Measurements from ENCODE around the gene PLCB1.
"Not testable (repeated sequence)": the region's sequence is repeated elsewhere in the genome, so short reads cannot be mapped to it uniquely, and the experiment has no call there.

PLCB1 gene

DNA sequence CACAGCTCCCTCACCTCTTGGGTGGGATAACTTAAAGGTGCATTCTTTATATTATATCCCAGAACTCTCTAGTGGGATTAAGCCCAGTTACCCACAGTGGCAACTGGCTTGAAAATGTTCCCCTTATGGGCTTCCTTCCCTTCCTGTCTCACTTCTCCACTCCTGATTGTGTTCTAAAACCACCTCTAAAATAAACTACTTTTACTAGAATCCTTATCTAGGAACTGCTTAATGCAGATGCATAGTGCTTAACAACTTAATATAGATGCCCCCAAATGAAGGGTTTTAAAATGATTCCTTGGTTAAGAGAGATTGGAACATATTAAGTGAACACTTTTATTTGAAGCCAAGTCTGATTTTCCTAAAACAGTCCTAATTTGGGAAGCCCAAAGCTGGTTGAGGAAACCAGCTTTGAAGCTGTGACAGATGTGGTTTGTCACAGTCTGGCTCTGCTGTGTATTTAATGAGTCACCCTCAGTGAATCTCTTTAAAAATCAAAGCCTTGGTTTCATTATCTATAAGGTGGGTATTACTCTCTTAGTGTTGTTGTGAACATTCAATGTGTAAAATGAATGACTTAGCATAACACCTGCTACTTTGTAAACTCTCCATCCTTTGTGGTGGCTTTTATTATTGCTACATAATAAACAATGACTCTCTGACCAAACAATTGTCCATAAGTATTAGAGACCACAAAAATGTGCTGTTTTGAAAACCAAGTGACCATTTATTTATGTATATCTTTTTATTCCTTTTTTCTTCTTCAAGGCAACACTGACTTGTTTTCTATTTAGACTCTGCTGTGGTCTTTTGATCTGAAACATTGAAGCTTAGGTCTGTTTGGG lies 24.4 kb downstream of the PLCB1 start:
- peak in 1 of 2 donors; percentile 40 for DNase-seq

DNA sequence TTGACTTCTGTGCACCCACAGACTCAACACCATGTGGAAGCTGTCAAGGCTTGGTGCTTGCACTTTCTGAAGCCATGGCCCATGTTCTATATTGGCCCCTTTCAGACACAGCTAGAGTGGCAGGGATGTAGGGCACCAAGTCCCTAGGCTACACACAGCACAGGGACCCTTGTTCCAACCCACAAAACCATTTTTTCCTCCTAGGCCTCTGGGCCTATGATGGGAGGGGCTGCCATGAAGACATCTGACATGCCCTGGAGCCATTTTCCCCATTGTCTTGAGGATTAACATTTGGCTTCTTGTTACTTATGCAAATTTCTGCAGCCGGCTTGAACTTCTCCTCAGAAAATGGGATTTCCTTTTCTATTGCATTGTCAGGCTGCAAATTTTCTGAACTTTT lies 27.2 kb downstream of the PLCB1 start:
- not testable (repeated sequence) for DNase-seq

- DNase-seq: peak in 1 of 2 donors; percentile 19
Measured at GRCh38 chr20:8161264-8162071, 29.4 kb downstream of the PLCB1 start.

GRCh38 chr20:8162610-8163009 lies 30.5 kb downstream of the PLCB1 start:
- DNase-seq: no peak

GRCh38 chr20:8163543-8163942 lies 31.5 kb downstream of the PLCB1 start:
- no peak for DNase-seq

GRCh38 chr20:8166730-8167129 lies 34.7 kb downstream of the PLCB1 start:
- DNase-seq: no peak

DNA sequence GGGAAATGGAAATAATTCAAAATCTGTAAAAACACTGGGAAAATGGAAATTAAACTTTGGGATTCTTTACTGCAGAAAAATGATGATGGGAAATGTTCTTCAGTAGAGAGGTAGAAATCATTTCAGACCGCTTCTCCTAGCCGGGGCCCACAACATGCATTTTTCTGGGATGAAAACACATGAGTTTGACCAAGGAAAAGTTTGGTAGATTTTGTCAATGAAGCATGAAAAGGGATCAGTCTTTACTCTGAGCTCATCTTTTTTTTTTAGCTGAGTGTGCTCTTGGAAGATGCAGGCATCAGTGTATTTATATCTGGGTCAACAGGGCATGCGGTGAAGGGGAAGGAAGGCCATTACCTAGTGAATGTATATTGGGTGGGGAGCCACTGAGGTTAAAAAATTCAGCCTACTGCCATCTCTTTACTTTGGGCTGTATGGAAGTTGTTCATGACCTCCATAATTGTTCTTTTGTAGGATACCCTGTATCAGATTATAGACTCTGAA lies 36.8 kb downstream of the PLCB1 start:
- no peak for DNase-seq

DNA sequence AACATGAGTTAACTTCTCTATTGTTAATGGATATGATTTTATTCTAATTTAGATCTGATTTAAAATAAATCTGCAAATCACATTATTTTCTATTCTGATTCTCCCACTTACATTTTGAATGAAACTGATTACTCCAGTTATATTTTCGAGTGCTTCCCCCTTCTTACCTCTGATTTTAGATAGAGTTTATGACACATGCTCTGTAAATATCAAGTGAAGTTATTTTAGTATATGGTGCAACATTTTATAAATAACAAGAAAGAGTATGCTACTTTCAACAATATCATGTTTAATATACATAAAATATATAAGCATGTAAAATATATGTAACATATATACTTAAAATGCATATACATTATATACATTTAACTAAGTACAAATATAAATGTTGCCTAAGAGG lies 38.9 kb downstream of the PLCB1 start:
- no peak for DNase-seq

DNA sequence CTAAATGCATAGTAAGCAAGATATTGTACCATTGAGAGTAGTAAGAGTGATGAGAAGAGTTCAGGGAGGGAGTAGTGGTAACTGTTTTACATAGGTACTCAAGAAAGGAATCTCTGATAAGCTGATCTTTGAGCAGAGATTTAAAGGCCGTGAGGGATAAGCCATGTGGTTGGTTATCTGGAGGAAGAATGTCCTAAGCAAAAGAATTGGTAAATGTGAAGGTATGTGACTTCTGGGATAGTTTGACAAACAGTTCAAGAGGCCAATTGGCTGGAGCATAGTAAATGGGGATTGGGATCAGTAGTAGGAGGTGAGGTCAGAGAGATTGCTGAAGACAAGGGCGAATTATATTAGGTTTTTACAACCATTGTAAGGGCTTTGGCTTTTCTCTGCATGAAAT lies 40.1 kb downstream of the PLCB1 start:
- DNase-seq: no peak

DNA sequence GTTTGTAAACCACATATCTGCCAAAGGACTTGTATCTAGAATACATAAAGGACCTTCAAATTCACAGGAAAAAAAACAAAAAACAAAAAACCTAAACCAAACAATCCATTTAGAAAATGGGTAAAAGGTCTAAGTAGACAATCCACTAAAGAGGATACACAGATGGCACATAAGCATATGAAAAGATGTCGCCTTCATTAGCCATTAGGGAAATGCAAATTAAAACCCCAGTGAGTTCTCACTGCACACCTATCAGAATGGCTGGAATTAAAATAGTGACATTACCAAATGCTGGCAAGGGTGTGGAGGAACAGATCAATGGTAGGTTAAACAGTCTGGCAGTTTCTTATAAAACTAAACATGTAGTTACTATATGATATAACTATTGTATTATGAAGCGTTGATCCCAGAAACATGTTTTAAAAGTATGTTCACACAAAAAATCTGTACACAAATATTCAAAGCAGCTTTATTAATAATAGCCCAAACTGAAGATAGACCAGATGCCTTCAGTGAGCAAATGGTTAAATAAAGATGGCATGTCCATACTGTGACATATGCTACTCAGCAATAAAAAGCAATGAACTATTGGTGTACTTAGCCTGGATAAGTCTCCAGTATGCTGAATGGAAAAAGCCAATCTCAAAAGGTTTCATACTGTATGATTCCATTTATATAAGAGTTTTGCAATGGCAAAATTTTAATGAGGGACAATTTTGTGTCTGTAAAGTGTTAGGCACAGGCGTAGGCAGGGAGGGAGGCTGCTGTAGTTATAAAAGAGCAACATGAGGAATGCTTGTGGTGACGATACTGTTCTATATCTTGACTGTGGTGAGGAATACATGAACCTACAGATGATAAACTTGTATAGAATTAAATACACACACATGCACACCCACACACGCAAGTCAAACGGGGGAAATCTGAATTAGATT lies 43.9 kb downstream of the PLCB1 start:
- no peak for DNase-seq

GRCh38 chr20:8183526-8183925 lies 51.5 kb downstream of the PLCB1 start:
- no peak for DNase-seq

- no peak for DNase-seq
Measured at GRCh38 chr20:8187740-8188139, 55.7 kb downstream of the PLCB1 start.

- no peak for DNase-seq
Measured at GRCh38 chr20:8190043-8190880, 58.2 kb downstream of the PLCB1 start.

DNA sequence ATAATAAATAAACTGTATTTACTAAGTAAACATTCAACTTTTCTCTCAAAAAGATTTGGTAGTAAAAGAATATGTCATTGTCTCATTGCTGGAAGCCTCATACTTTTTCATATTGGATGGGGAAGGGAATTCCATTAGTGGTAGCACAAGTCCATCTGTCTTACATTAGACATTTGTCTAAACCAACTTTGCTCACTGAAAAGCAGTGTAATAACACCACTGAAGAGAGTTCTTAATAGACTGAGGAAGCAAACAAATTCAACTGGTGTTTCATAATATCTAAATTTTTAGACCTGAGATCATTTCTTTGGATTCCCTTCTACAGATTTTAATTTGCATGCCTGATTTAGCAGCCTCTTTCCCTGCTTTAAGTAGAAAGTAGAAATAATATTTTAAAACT lies 62.7 kb downstream of the PLCB1 start:
- DNase-seq: no peak

GRCh38 chr20:8196096-8196495 lies 64.0 kb downstream of the PLCB1 start:
- no peak for DNase-seq

GRCh38 chr20:8200220-8200619 lies 68.2 kb downstream of the PLCB1 start:
- DNase-seq: no peak

DNA sequence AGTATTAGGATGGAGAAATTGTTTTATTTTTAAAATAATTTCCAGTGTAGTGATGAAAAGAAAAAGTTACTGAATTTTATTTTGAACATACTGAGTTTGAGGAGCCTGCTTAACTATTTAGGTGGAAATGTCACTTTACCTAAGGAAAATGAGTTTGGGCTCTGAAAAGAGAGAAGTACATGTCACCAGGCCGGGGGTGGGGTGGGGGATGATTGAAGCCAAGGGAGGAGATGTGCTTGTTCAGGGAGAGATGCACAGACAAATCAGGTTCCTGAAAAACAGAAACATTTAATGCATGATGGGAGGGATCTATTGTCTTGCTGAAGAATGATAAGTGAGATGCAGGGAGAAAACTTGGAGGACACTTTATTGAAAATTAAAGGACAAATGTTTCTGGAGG lies 71.3 kb downstream of the PLCB1 start:
- DNase-seq: no peak

DNA sequence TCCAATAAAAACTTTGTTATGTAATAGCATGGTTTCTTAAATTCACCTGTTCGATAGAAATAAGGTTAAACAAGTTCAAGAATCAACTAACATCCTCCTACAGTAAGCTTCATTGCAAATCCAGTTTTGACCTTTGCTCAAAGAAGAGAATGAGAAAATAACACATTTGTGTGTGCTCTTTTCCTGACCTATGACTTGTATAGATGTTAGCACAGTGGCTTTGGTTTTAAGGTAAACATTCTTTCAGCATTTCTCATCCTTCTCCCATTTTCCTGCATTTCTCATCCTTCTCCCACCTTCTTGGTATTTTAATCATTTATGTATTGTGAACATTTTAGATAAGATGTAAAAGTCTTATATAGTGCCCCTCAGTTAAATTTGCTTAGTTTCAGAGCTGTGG lies 73.9 kb downstream of the PLCB1 start:
- DNase-seq: no peak

- no peak for DNase-seq
Measured at GRCh38 chr20:8208226-8208625, 76.2 kb downstream of the PLCB1 start.

DNA sequence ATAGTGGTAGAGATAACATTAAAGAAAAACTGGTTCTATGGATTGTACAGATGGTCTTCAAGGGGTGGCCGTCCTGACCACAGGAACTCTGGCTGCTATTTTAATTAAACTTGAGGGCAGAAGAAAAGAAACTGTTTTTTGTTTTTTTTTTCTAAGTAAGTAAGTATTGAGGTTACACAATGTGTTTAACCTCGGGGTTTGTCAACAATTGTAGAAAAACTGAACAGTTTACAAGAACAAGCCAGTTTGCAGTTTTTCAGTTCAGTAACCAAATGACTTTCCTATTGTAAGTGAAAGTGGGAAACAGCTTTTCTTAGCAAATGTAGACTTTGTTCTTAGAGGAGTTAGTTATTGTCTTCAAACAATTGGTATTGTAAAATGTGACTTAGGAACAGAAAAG lies 77.0 kb downstream of the PLCB1 start:
- DNase-seq: no peak

DNA sequence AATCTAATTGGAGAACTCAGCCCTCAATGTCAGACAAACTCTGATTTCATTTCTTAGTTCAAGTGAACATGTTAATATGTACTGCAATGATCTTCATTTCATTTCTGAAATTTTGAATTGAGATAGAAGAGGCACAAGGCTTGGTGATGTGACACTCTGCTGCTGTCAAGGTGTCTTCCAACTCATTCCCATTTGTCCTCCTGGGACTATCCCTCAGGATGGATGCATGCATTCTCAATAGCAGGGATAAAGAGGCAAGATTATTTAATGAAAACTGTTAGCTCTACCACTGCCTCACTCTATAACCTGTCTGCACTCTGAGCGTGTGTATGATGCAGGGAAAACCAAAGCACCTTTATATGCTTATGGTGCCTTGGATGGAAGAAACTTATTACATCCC lies 78.7 kb downstream of the PLCB1 start:
- DNase-seq: no peak

DNA sequence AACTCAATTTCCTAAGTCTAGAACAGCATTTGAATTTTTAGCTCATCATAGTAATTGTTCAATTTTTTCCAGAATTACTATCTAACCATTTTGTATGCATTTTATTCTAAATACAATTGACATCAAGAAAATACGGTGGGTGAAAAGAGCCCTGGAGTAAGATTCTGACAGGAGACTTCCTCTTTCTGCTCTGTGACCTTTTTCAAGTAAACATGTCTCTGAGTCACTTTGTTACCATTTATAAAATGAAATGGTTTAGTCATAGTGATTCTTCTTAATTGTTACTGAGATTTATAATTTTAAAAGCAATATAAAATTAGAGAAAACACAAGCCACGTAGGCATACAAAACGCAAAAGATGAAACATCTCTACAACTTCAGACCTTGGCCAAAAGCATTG lies 80.2 kb downstream of the PLCB1 start:
- DNase-seq: no peak

Measured in CD4-positive, alpha-beta T cell treated with Interferon alpha-2 for 1 hour (primary cell).